IPS-18c (cell line): ENCODE measurements around the gene SNAPC4.

Experiments used
- H3K4me3 ChIP-seq: 2 replicates; pipeline ENCODE4 v1.7.0; 2013; ENCODE audit warnings: low read depth, mild to moderate bottlenecking, low read length, moderate library complexity; ENCODE audit not compliant: insufficient read depth
- H3K9me3 ChIP-seq: one replicate; pipeline ENCODE4 v1.6.1; 2013; ENCODE audit warnings: mild to moderate bottlenecking, low read length, moderate library complexity; ENCODE audit not compliant: control insufficient read depth, insufficient read depth

The SNAPC4 gene

DNA sequence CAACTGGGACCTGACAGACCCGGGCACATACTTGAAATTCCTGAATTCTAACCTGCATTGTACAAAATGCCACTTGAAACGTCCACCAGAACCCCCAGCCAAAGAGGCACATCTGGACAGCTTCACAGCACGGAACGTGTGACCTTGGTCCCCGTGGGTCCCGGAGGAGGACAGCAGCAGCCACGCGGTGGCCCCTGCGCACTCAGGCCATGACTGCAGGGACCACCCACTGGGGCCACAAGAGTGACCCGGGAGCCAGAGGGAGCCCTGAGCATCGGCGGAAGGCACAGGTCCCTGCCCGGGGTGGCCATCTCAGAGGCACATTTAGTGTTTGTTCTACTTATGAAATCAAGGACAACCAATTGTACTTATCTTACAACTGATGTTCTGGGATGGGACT, 2.1 kb upstream of the SNAPC4 start:
- H3K4me3 ChIP-seq: no peak overlapping the region
- peaks cover 2% of the 10 kb centered on the region for H3K9me3 ChIP-seq

DNA sequence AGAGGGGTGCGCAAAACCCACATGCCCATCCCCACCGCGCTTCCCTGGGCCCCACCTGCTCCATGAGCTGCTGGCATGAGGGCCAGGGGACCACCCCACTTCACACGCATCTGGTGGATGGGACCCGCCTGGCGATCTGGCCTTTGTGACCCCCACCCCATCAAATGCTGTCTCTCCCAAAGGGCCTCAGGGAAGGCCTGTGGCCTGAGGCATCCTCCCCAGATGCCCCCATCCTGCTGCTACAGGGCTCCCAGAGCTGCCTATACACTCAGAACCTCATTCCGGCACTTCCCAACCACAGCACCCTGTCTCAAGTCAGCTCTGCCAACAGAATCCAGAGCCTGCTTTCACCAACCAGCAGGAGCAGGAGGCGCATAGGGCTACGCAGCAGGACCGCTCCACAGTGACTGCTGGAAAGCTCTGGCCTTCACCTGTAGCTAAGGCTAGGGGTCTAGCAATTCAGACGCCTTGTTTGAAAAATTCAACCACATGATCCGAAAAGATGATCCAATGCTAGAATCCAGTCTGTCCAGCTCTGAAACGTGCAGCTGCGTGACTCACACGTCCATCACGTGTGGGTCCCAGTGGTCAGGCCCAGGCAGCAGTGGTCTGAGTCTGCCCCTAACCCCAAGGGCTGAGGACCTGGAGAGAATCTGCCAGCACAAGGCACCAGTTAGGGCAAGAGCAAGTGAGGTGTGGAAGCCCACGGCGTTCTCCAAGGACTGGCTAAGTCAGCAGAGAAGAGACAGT, 1.4 kb upstream of the SNAPC4 start:
- no peak overlapping the region for H3K4me3 ChIP-seq
- H3K9me3 ChIP-seq: no peaks in the 10 kb centered on the region

DNA sequence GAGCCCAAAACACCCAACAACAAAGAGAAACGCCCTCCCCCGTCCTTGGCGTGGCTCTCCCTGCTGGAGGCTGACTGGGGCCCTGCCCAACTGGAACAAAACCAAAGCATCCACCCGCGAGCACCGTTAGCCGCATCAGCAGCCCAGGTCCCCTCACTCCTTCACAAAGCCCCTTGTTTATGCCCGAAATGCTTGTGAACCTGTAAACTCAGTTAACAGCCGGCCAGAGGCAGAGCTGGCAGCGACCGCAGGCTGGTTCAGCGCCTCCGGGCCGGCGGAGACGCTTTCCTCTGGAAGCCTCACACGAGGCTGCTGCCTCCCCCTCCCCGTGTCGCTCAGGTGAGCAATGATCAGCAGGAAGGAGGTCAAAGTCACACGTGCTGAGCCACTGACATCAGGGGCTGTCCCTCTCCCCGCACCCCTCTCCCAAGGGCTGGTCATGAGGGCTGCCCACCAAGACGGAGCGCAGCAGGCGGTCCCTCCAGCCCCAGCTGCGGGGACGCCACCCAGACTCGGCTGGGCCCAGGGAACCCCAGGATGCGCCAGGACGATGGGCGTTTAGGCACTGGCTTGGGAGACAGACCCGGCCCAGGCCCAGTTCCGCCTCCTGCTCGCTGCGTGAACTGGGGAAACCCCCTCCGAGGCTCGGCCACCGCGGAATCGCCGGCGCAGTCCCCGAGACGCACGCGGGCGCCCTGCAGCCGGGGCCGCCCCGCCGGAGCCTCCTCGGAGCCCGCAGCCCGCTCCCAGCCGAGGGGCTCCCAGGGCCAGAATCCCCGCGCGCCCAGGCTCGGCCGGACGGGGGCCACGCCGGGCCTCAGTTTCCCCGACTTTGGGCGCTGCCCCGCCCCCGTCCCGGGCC, 563 bp downstream of the SNAPC4 start:
- Histone ChIP-seq H3K4me3 (peak overlapping the region; percentile 87), H3K9me3 (no peaks in the 10 kb centered on the region)

DNA sequence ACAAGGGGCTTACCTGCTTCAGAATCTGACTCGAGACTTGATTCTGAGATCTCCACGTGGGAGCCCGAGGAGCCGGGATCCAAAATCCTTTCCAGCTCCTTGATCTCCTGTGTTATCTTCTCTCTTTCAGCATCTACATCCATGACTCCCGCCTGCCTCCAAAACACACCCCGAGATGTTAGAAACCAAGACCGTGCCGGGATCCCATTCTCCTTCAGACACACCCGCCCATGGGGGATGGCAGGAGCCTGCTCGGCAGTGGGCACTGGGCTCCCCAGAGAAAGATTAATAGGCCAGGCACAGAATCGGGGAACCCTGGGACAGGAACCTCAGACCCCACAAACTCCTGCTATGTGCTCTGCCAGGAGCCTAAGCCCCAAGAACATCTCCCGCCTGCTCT, 1.7 kb downstream of the SNAPC4 start:
- Histone ChIP-seq H3K4me3 (no peak overlapping the region; the same call in 1 of the 2 replicates), H3K9me3 (no peaks in the 10 kb centered on the region)

DNA sequence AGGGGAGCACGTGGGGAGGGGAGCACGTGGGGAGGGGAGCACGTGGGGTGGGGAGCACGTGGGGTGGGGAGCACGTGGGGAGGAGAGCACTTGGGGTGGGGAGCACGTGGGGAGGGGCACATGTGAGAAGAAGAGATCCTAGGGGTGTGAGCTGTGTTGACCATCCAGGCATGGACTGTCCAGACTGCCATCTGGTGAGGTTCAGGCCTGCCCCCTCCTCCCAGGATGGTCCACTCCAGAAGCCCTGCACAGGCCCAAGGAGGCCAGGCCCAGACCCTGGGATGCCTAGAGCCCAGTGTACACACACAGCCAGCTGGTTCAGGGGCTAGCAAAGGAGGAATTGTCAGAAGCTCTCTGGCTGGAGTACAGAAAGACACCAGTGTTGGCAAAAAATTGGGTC, 2.3 kb downstream of the SNAPC4 start:
- H3K9me3 ChIP-seq: no peaks in the 10 kb centered on the region
- H3K4me3 ChIP-seq: no peak overlapping the region

DNA sequence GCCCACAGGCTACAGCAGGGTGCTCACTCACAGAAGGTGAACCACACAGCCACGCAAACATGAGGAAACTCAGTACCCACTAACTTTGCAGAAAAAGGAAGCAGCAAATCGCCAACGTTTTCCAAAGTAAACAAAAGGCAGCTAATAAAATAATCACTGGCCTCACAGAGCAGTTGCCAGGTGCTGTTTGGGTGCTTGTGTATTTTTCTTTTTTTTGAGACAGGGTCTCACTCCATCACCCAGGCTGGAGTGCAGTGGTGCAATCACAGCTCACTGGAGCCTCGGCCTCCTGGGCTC, 3.8 kb downstream of the SNAPC4 start:
- no peak overlapping the region for H3K4me3 ChIP-seq
- H3K9me3 ChIP-seq: no peaks in the 10 kb centered on the region

DNA sequence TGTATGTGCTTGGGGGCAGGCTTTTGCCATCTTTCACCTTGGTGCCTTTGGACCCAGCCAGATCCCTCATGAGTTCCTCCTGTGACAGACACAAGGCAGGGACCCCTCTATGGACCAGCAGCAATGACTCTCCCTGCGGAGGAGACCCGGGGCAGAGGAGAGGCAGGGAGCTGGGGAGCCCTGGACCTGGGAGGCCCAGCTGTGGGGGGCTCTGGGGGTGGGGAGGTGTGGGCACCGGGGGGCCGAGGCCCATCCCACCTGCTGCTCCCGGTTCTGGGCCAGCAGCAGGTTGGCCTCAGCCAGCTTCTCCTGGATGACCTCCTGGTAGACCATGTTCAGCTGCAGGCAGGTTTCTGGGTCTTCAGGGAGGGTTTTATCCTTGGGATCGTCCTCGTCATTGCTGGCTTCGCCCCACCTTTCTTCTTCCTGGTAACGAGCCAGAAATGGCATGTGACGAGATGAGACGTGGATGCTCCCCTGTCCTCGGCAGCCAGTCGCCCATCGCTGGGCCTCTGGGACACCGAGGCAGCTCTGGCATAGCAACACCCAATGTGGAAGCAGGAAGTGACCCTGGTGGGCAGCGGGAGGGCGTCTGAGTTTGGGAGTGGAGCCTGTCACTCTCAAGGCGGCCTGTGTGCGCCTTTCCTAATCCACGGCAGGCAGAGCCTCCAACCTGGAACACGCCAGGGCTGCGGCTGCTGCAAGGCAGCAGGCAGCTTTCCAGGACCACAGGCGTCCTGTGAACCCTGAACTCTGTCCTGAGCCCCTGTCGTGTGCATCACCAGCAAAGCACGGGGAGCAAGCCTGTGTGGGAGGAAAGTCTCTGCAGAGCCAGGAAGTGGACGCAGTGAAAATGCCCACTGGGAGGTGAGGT, 4.4 kb downstream of the SNAPC4 start:
- no peaks in the 10 kb centered on the region for H3K9me3 ChIP-seq

DNA sequence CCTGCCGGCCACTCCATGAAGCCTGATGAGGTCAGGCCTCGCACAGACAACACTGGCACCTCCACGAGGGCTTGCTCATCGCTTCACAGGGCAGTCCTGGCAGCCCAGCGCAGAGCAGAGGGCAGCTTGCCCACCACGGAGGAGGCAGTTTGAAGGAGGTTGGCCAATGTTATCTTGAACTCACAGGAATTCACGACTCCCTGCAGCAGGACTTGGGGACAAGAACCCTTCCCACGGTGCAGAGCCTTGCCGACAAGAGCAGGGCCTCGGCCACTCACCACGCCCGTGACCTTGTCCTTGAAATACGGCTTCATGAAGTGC, 5.0 kb downstream of the SNAPC4 start:
- H3K4me3 ChIP-seq: no peak overlapping the region
- no peaks in the 10 kb centered on the region for H3K9me3 ChIP-seq

More for the DNA sequence above, 4.4 kb downstream of the SNAPC4 start:
- H3K4me3 ChIP-seq: no peak overlapping the region

DNA sequence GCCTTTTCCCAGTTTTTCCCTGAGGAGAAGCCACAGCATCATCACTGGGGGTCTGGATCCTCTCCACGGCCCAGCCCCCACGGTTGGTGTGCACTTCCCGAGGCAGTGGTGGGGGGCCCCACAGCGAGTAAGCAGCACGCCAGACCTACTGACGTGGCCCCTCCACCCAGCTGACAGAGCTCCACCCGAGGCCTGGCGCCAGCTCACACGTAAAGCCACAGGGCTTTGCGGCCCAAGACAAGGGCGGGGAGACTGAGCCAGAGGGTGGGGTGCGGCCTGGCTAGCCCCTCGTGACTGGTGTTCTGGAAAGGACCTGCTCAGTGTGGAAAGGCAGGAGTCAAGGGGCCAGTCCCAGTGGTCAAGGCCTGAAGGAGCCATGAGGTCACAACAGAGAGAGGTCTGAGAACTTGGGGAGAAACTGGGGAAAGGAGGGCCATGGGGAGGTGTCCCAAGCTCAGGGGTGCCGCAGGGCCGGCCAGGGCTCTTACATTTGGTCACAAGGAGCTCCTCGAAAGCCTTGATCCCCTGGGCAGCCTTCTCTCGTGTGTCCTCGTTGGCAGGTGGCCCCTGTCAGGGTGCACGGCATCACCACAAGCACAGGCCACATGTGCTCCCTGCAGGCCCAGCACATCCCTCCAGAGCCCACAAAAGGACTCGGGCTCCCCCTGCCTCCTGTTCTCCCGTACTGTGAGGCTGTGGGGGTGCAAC, 5.5 kb downstream of the SNAPC4 start:
- Histone ChIP-seq H3K4me3 (no peak overlapping the region), H3K9me3 (no peaks in the 10 kb centered on the region)

DNA sequence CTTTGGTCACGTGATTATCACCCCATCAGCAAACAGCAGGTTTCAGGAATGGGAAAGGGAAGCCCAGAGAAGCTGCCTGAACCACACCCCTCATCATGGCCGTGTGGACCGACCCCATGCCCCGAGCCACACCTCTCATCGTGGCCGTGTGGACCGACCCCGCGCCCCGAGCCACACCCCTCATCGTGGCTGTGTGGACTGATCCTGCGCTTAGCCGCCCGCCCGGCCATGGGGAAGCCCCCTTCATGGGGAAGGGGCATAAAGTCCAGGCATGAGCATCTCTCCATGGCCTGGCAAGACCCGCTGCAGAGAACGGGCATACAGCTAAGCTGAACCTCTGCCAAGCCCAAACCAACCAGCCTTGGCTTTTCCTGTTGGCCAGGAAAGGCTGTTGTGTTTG, 6.4 kb downstream of the SNAPC4 start:
- H3K4me3 ChIP-seq: no peak overlapping the region
- no peaks in the 10 kb centered on the region for H3K9me3 ChIP-seq

DNA sequence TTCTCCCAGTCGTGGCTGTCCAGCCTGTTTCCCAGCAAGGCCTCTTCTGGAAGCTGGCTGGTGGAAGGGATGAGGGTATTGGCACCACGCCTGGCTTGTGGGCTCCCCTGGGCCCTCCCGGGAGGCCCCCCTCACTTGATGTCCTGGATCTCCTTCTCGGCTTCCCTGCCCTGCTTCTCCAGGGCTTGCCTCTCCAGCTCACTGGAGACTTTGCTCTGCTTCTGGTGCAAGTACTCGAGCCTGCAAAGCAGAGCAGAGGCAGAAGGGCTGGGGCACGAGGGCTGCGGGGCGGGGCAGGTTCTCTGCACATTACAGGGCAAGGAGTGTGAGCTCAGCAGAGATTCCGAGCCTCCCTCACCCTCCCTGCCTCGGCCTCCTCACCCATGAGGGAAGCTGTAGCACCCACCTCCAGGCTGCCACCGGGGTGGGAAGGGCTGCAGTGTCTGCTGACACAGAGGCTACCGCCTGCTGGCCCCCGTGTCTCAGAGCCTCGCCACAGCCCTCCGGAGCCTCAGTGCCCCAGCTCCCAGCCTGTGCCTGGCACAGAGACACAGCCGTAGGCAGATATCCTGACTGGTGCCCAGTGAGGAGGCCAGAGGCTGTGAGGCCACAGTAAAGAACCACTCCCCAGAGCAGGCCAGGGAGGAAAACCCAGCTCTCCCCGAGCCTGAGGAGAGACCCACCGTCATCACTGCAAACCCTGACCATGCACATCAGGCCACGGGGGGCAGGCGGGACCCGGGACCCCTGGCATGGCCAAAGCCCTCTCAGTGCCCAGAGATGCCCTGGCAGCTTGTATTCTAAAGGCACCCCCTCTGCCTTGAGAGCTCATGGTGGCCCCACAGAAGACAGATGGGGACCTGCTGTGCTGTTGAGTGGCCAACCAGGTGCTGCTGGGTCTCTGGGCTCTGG, 7.2 kb downstream of the SNAPC4 start:
- H3K4me3 ChIP-seq: no peak overlapping the region
- no peaks in the 10 kb centered on the region for H3K9me3 ChIP-seq

DNA sequence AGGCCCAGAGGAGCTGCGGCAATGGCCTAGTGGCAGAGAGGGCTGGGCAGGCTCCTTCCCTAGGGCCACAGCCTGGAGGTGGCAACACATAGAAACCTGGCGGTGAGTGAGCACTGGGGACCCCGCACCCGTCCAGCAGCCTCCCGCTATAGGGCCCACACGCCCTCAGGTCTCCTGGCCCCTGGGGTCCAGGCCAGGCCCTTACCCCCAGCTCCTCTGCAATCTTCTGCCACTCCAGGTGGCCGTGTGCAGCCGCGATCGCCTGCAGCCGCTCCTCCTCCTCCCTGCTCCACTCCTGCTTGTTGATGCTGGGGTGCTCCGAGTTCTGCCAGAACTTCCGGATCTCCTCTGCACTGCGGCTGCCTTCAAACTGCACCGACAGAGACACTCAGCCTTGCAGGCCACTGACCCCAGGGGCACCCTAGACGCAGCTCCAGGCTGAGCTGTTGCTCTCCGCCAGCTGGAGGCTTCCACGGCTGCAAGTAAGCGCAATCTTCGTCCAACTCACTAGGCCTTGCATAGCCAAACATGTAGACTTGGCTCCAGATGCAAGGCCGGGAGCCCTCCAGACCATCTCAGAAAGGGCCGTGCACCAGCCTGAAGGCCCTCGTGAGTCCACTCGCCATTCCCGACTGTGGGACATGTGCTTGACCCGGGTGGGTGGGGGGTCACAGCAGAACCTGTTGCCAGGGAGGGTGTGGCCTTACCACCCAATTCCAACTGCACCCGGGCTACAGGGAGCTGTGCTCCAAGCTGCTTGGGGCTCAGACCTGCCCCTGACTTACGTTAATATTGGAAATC, 8.0 kb downstream of the SNAPC4 start:
- Histone ChIP-seq H3K4me3 (no peak overlapping the region), H3K9me3 (no peaks in the 10 kb centered on the region)

DNA sequence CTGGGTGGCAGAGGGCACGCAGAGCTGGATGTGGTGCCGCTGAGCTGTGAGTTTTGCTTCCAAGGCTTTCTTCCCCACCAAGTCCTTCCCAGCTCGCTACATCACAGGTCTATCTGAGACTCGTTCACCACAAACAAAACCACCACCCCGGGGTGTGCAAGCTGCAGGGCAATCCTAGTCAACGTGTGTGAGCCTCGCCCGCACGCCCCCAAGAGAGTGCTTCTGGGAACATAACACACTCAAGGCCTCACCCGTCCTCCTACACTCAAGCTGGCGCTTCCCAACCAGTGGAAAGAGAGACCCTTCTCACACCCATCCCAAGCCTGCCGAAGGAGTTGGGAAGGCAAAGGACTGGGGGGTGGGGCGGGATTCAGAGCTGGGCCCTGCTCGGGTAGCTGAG, 10.6 kb downstream of the SNAPC4 start:
- H3K4me3 ChIP-seq: no peak overlapping the region
- H3K9me3 ChIP-seq: no peaks in the 10 kb centered on the region

DNA sequence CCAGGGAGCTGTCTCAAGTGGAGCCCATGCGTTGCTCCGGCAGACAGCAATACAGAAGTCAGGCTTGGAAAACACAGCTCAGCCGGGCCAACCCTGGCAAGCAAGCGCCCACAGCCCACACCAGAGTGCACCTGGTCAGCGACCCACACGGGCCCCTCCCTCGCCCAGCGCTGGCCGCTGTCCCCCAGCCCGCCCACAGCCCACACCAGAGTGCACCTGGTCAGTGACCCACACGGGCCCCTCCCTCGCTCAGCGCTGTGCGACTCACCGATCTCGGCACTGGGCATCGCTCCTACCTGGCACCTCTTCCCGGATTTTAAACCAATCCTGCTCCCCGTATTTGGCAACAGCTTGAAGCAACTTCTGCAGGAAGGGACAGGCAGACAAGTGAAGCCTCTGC, 12.8 kb downstream of the SNAPC4 start:
- Histone ChIP-seq H3K9me3 (no peaks in the 10 kb centered on the region), H3K4me3 (no peak overlapping the region)

DNA sequence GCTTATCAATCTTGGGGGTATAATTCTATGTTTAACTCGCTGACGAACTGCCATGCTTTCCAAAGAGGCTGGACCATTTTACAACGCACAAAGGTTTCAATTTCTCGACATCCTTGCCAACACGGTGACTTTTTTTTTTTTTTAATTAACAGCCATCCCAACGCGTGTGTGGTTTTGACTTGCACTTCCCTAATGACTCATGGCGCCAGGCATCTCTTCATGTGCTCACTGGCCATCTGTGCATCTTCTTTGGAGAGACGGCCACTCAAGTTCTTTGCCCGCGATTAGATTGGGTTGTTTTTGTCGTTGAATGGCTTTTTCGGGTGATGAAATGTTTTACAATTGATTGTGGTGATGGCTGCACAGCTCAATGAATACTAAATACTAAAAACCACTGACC, 14.0 kb downstream of the SNAPC4 start:
- Histone ChIP-seq H3K4me3 (no peak overlapping the region), H3K9me3 (no peaks in the 10 kb centered on the region)

DNA sequence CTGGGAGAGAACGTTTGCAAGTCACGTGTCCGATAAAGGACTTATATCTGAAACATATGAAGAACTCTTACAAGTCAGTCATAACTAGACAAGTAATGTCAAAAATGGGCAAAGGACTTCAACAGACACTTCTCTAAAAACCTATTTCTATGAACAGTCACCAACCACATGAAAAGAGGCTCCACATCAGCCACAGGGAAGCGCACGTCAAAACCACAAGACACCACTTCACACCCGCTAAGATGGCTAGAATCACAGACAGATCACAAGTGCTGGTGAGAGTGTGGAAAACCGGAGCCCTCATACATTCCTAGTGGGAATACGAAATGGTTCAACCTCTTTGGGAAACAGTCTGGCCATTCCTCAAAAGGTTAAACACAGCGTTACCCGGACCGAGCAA, 15.0 kb downstream of the SNAPC4 start:
- H3K4me3 ChIP-seq: no peak overlapping the region
- no peaks in the 10 kb centered on the region for H3K9me3 ChIP-seq
